H9 (cell line): ENCODE data around the gene CELF1. TPM values are rescaled to one million over a fixed set of nuclear protein-coding genes. Genes with fewer than 3 reads are reported as not detected.

Experiments
- DNase-seq: peaks from one replicate; pipeline ENCODE4 v3.0.0-alpha.2; 2017
- H2AFZ ChIP-seq: one replicate; pipeline ENCODE4 v1.6.1; 2013; ENCODE audit warnings: mild to moderate bottlenecking, low read length, control low read depth, moderate library complexity
- H2AK5ac ChIP-seq: 2 replicates; pipeline ENCODE4 v1.6.1; 2013; ENCODE audit warnings: low read length, control low read depth, mixed read lengths; ENCODE audit not compliant: insufficient read length
- H2BK120ac ChIP-seq: one replicate; pipeline ENCODE4 v1.6.1; 2013; ENCODE audit warnings: low read depth, mild to moderate bottlenecking, low read length, control low read depth, inconsistent platforms; ENCODE audit not compliant: poor library complexity, severe bottlenecking
- H2BK12ac ChIP-seq: 2 replicates; pipeline ENCODE4 v1.6.1; 2013; ENCODE audit warnings: low read length, control low read depth, mixed read lengths, low read depth; ENCODE audit not compliant: insufficient read length
- H2BK15ac ChIP-seq: 2 replicates; pipeline ENCODE4 v1.6.1; 2013; ENCODE audit warnings: low read depth, low read length, control low read depth
- H2BK20ac ChIP-seq: one replicate; pipeline ENCODE4 v1.6.1; 2013; ENCODE audit warnings: low read depth, mild to moderate bottlenecking, low read length, control low read depth, inconsistent platforms; ENCODE audit not compliant: poor library complexity, severe bottlenecking
- H2BK5ac ChIP-seq: 2 replicates; pipeline ENCODE4 v1.6.1; 2013; ENCODE audit warnings: low read length, control low read depth, mixed read lengths; ENCODE audit not compliant: insufficient read length
- H3K14ac ChIP-seq: 2 replicates; pipeline ENCODE4 v1.6.1; 2013; ENCODE audit warnings: low read length, control low read depth; ENCODE audit not compliant: insufficient read depth
- H3K18ac ChIP-seq: 2 replicates; pipeline ENCODE4 v1.6.1; 2013; ENCODE audit warnings: low read depth, mild to moderate bottlenecking, mixed read lengths, low read length, control low read depth; ENCODE audit not compliant: insufficient read length
- H3K23ac ChIP-seq: 2 replicates; pipeline ENCODE4 v1.6.1; 2013; ENCODE audit warnings: low read length, control low read depth, mixed read lengths, low read depth; ENCODE audit not compliant: insufficient read length
- H3K23me2 ChIP-seq: 2 replicates; pipeline ENCODE4 v1.6.1; 2013; ENCODE audit warnings: low read depth, mild to moderate bottlenecking, mixed read lengths, low read length, control low read depth; ENCODE audit not compliant: insufficient read length, poor library complexity, severe bottlenecking
- H3K27ac ChIP-seq: 2 replicates; pipeline ENCODE4 v1.5.1; 2013; ENCODE audit warnings: low read length, control low read depth, mixed read lengths, low read depth; ENCODE audit not compliant: insufficient read length
- H3K27me3 ChIP-seq: 2 replicates; pipeline ENCODE4 v1.6.1; 2013; ENCODE audit warnings: low read length, control low read depth, inconsistent platforms; ENCODE audit not compliant: insufficient read depth
- H3K4ac ChIP-seq: 2 replicates; pipeline ENCODE4 v1.6.1; 2013; ENCODE audit warnings: low read depth, mild to moderate bottlenecking, control low read depth, inconsistent platforms, low read length, moderate library complexity
- H3K4me1 ChIP-seq: 2 replicates; pipeline ENCODE4 v1.6.1; 2013; ENCODE audit warnings: low read length, control low read depth, inconsistent platforms; ENCODE audit not compliant: insufficient read depth
- H3K4me2 ChIP-seq: 2 replicates; pipeline ENCODE4 v1.6.1; 2013; ENCODE audit warnings: low read length, control low read depth, mixed read lengths; ENCODE audit not compliant: insufficient read length, insufficient read depth
- H3K56ac ChIP-seq: 2 replicates; pipeline ENCODE4 v1.6.1; 2013; ENCODE audit warnings: low read depth, mild to moderate bottlenecking, mixed read lengths, low read length, control low read depth; ENCODE audit not compliant: insufficient read length
- H3K79me1 ChIP-seq: 2 replicates; pipeline ENCODE4 v1.6.1; 2013; ENCODE audit warnings: low read depth, mild to moderate bottlenecking, moderate library complexity, low read length, control low read depth, inconsistent platforms; ENCODE audit not compliant: insufficient read depth, poor library complexity, severe bottlenecking
- H3K79me2 ChIP-seq: 2 replicates; pipeline ENCODE4 v1.6.1; 2013; ENCODE audit warnings: low read length, control low read depth, inconsistent platforms; ENCODE audit not compliant: insufficient read depth
- H3K9ac ChIP-seq: 2 replicates; pipeline ENCODE4 v1.6.1; 2013; ENCODE audit warnings: low read length, control low read depth, mixed read lengths; ENCODE audit not compliant: insufficient read length; ENCODE audit errors: extremely low read depth
- H3K9me3 ChIP-seq: one replicate; pipeline ENCODE4 v1.6.1; 2013; ENCODE audit warnings: low read depth, low read length, inconsistent platforms; ENCODE audit not compliant: control insufficient read depth
- H3T11ph ChIP-seq: one replicate; pipeline ENCODE4 v1.6.1; 2013; ENCODE audit warnings: mild to moderate bottlenecking, low read length, control low read depth, inconsistent platforms
- H4K20me1 ChIP-seq: one replicate; pipeline ENCODE4 v1.6.1; 2013; ENCODE audit not compliant: control insufficient read depth, insufficient read length, insufficient read depth
- H4K5ac ChIP-seq: 2 replicates; pipeline ENCODE4 v1.6.1; 2013; ENCODE audit warnings: low read depth, mild to moderate bottlenecking, mixed read lengths, low read length, control low read depth; ENCODE audit not compliant: insufficient read length
- H4K8ac ChIP-seq: replicated peaks from 2 replicates; pipeline ENCODE4 v1.6.1; 2013; ENCODE audit warnings: low read length, control low read depth, mixed read lengths, low read depth; ENCODE audit not compliant: insufficient read length
- H4K91ac ChIP-seq: 2 replicates; pipeline ENCODE4 v1.6.1; 2013; ENCODE audit warnings: low read depth, mild to moderate bottlenecking, moderate library complexity, mixed read lengths, low read length, control low read depth; ENCODE audit not compliant: insufficient read length
- H3K27ac Mint-ChIP-seq, 3 experiments: 2 replicates in 2 of 3; 3 replicates in 1 of 3; pipeline ENCODE4 v1.8.0; 2020 to 2021; ENCODE audit warnings: mixed read lengths in 3 of 3, mild to moderate bottlenecking in 1 of 3, moderate library complexity in 1 of 3
- H3K27me3 Mint-ChIP-seq: 2 replicates; pipeline ENCODE4 v1.8.0; 2021; ENCODE audit warnings: low read depth, mild to moderate bottlenecking, moderate library complexity, mixed read lengths
- H3K36me3 Mint-ChIP-seq, 3 experiments: 2 replicates in 2 of 3; 3 replicates in 1 of 3; pipeline ENCODE4 v1.8.0; 2020 to 2021; ENCODE audit warnings: low read depth in 3 of 3, mixed read lengths in 3 of 3; ENCODE audit not compliant: insufficient read depth in 1 of 3
- H3K4me1 Mint-ChIP-seq, 2 experiments: 2 replicates each; pipeline ENCODE4 v1.8.0; 2020; ENCODE audit warnings: mixed read lengths in 2 of 2
- H3K4me3 Mint-ChIP-seq, 2 experiments: 2 replicates in 1 of 2; 3 replicates in 1 of 2; pipeline ENCODE4 v1.8.0; 2020 to 2021; ENCODE audit warnings: mild to moderate bottlenecking in 2 of 2, mixed read lengths in 2 of 2, moderate library complexity in 1 of 2
- H3K9me3 Mint-ChIP-seq, 2 experiments: 2 replicates in 1 of 2; 3 replicates in 1 of 2; pipeline ENCODE4 v1.8.0; 2020; ENCODE audit warnings: mild to moderate bottlenecking in 2 of 2, mixed read lengths in 2 of 2, moderate library complexity in 1 of 2
- WGBS: extraction: QIAGEN DNeasy Blood & Tissue Kit; methylation state at CpG from one replicate; pipeline ENCODE4 v1.1.7; 2013; ENCODE audit warnings: missing lambda C conversion rate, low lambda C conversion rate, mixed read lengths; ENCODE audit not compliant: insufficient read length; ENCODE audit errors: extremely low coverage; 5-methylcytosine and 5-hydroxymethylcytosine counted together
- total RNA-seq: library from RNA; stranded (reverse); gene quantifications from 2 replicates; pipeline ENCODE4 v1.2.1, GENCODE V29; 2021
- TF ChIP-seq, protein P1 (sequence below): fragments of 200-600 bp; sonication (generic); conservative IDR thresholded peaks from 3 replicates; pipeline ENCODE4 v1.8.0; 2021; ENCODE audit warnings: antibody characterized with exemption, mild to moderate bottlenecking

Gene CELF1
- total RNA-seq, 1 experiment from 2014 or later, result 211 TPM

DNA sequence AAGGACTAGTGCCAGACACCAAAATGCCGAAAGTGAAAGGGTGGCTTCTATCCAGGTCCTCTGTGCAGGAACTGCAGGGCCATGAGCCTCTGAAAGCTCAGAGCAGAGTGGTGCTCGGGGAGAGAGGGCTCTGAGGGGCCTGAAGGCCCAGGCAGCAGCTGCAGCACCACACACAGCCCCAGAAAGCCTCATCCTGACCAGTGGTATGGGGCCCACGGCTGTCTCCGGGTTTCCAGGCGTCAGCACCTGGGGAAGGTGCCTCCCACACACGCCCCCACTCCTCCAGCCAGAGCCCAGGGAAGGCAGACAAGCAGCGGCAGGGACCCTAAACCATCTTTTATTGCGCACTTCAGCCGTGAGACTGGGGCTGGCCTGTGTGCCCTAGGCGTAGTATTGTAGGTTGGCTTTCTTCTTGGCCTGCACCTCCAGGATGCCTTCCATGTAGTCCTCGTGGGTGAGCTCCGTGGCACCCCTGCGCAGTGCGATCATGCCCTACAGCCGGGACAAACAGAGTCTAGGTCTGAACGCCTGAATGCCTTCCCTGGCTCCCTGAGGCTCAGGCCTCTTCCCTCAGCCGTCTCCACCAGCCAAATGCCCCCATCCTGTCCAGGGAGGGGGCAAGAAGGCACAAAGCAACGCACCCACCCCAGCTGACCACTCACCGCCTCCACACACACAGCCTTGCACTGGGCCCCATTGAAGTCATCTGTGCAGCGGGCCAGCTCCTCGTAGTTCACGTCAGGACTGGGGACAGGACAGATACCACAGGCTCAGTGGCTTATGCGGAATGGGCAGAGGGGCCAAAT, 134.3 kb downstream of the CELF1 start:
- peaks cover 3% of the 10 kb centered on the region for H4K20me1 ChIP-seq
- no peak overlapping the region for H3K4ac ChIP-seq
- no peak overlapping the region for H3K18ac ChIP-seq
- H3K14ac ChIP-seq, result no peak overlapping the region
- Mint-ChIP-seq H3K9me3 (no peaks in the 10 kb centered on the region), H3K4me1 (peaks cover 2 to 5% of the 10 kb centered on the region in 2 experiments; a peak in 2 of 4 replicates), H3K27ac (peak overlapping the region in 1 of 3 experiments; percentile 22; a peak in 3 of 7 replicates), H3K36me3 (peaks cover 35 to 75% (median 67%) of the 10 kb centered on the region in 3 experiments), H3K27me3 (no peaks in the 10 kb centered on the region), H3K4me3 (no peak overlapping the region; a peak in 1 of 5 replicates)
- no peak overlapping the region for H3K27ac ChIP-seq
- no peaks in the 10 kb centered on the region for H3K79me2 ChIP-seq
- H2BK12ac ChIP-seq, result no peak overlapping the region
- no peak overlapping the region for H3K56ac ChIP-seq
- H2BK120ac ChIP-seq, result no peak overlapping the region
- H4K8ac ChIP-seq, result no peak overlapping the region
- no peak overlapping the region for H2AK5ac ChIP-seq
- no peak overlapping the region for H3K9ac ChIP-seq
- no peak overlapping the region for H2BK20ac ChIP-seq
- DNase-seq, result no peak
- TF ChIP-seq, protein P1, sequence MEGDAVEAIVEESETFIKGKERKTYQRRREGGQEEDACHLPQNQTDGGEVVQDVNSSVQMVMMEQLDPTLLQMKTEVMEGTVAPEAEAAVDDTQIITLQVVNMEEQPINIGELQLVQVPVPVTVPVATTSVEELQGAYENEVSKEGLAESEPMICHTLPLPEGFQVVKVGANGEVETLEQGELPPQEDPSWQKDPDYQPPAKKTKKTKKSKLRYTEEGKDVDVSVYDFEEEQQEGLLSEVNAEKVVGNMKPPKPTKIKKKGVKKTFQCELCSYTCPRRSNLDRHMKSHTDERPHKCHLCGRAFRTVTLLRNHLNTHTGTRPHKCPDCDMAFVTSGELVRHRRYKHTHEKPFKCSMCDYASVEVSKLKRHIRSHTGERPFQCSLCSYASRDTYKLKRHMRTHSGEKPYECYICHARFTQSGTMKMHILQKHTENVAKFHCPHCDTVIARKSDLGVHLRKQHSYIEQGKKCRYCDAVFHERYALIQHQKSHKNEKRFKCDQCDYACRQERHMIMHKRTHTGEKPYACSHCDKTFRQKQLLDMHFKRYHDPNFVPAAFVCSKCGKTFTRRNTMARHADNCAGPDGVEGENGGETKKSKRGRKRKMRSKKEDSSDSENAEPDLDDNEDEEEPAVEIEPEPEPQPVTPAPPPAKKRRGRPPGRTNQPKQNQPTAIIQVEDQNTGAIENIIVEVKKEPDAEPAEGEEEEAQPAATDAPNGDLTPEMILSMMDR, result no peak
- H3K9me3 ChIP-seq, result no peaks in the 10 kb centered on the region
- H3K4me1 ChIP-seq, result no peaks in the 10 kb centered on the region
- H2AFZ ChIP-seq, result no peak overlapping the region
- no peaks in the 10 kb centered on the region for H3K79me1 ChIP-seq
- H2BK15ac ChIP-seq, result no peak overlapping the region
- H2BK5ac ChIP-seq, result no peak overlapping the region
- no peaks in the 10 kb centered on the region for H3K23me2 ChIP-seq
- H4K5ac ChIP-seq, result no peak overlapping the region
- no peak overlapping the region for H3K23ac ChIP-seq
- no peak overlapping the region for H4K91ac ChIP-seq
- H3T11ph ChIP-seq, result no peak overlapping the region
- H3K27me3 ChIP-seq, result no peaks in the 10 kb centered on the region
- no peak overlapping the region for H3K4me2 ChIP-seq
- no CpG with 5 or more reads among the region's 23 CpGs for WGBS
